GM18519 (cell line): ENCODE measurements around the gene GARNL3.

Experiments used
- ATAC-seq: cut with Tn5 transposase; IDR thresholded peaks from one replicate; pipeline ENCODE4 v1.9.1; 2021; ENCODE audit warnings: mild to moderate bottlenecking, moderate library complexity; ENCODE audit not compliant: unreplicated experiment, low FRiP score

The GARNL3 gene

GRCh38 chr9:127382541-127382940, 118.0 kb downstream of the GARNL3 start:
- ATAC-seq: no peak

GRCh38 chr9:127384016-127384730, 119.6 kb downstream of the GARNL3 start:
- no peak for ATAC-seq

- no peak for ATAC-seq
Observed at GRCh38 chr9:127384901-127385300, 120.3 kb downstream of the GARNL3 start.

DNA sequence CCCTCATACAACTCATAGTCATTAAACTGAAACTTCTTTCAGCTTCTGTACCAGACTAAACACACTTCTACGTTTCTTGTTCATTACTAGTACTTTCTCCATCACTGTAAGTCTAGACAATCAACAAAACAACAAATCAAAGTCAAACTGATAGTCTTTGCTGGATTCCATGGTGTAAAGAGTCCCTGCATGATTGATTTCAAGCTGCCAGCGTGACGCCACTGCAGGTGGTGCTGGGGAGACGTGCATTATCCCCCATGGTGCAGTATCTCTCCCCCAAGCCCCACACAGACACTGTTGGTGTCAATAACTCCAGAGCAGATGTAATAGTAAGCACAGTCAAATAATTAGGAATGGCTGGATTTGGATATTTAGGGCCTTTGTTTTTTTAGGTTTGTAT, 121.7 kb downstream of the GARNL3 start:
- ATAC-seq: no peak

GRCh38 chr9:127386981-127387380, 122.4 kb downstream of the GARNL3 start:
- no peak for ATAC-seq

DNA sequence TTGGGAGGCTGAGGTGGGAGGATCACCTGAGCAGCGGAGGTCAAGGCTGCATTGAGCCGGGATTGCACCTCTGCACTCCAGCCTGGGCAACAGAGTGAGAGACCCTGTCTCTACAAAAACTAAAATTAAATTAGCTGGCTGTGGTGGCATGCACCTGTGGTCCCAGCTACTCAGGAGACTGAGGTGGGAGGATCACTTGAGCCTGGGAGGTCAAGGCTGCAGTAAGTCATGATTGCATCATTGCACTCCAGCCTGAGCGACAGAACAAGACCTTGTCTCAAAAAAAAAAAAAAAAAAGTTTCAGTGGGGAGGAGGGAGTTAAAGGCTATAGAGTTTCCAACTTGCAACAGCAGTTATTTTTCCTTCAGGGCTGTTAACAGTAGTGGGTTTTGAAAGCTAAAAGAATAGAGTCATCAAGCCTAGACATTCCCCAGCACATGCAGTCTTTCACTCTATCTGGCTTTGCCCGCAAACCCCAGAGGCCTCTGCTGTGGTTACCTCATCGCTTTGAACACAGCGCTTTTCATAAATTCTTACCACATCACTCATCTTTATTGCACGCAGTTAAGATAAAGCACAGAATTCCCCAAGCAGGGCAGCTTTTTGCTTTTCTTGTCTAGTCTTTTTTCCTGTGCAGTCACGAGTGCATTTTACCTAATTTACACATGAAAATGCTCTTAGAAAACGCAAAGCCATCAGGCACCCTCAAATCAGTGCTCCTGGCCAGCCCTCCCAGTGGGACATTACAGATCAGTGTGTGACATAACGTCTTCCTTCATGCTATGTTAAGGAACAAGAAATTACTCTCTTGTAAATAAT, 123.7 kb downstream of the GARNL3 start:
- ATAC-seq: peak; percentile 59

DNA sequence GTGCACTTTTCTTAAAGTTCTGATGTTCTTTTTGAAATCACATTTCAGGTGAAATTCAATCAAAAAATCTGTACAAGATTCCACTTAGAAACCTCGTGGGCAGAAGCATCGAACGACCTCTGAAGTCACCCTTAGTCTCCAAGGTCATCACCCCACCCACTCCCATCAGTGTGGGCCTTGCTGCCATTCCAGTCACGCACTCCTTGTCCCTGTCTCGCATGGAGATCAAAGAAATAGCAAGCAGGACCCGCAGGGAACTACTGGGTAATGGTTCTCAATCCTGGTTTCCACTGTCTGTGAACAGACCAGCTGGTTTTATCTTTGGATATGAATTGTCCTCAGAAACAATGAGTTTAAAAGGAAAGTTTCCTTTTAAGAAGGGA, 124.3 kb downstream of the GARNL3 start:
- ATAC-seq: no peak

DNA sequence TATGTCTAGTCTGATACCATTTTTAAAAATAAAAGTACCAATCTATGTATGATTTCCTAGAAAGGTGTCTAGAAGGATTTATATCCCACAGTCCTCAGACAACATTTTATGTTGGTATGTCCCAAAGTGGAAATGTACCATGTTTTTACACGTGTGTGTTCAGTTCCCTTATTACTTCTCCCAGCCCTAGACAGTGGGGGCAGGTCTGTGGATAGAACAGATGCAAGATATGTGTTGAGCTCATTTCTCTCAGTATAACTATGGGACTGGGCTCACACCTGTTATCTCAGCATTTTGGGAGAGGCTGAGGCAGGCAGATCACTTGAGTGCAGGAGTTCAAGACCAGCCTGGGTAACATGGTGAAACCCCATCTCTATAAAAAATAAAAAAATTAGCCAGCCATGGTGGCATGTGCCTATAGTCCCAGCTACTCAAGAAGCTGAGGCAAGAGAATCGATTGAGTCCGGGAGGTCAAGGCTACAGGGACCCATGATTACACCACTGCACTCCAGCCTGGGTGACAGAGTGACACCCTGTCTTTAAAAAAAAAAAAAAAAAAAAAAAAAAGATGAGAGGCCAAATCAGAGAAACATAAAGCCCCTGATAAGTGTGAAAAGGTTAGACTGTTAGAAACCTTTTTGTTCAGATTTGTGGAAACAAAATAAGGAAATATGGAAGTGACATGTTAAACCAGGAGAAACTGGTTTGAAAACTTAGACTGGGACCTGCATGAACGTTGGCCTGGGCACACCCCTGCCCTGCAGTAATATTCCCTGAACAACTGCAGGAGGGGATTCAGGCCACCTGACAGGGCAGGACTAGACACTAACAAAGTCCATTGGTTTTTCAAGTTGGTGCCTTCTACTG, 125.0 kb downstream of the GARNL3 start:
- no peak for ATAC-seq

DNA sequence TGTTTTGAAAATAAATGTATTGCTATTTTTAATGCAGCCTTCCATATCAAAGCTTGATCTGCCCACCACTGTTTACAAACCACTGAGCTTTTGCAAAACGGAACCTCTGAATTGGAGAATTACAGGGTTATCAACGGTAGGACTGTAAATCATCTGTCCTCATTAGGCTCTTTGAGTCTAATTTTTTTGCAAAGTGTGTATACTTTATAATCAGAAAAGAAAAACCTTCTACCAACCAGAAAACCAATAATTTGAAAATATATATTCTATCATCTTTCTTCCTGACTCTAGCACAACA, 125.6 kb downstream of the GARNL3 start:
- ATAC-seq: no peak

DNA sequence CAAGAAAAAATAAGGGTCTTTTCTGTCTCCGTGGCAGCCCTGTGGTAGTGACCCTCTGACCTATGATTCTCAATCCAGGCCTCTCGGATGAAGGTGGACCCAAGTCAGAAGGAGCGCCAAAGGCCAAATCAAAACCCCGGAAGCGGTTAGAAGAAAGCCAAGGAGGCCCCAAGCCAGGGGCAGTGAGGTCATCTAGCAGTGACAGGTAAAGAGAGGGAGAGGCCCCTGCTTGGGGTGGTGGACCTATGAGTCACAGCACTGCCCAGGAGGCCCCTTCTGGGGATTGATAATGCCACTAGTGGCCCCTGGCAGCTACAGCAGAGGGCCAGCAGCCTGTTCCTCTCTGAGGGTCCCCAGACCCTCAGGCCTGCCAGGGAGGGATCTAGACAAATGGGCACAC, 126.0 kb downstream of the GARNL3 start:
- no peak for ATAC-seq

- no peak for ATAC-seq
Observed at GRCh38 chr9:127392166-127392565, 127.6 kb downstream of the GARNL3 start.

DNA sequence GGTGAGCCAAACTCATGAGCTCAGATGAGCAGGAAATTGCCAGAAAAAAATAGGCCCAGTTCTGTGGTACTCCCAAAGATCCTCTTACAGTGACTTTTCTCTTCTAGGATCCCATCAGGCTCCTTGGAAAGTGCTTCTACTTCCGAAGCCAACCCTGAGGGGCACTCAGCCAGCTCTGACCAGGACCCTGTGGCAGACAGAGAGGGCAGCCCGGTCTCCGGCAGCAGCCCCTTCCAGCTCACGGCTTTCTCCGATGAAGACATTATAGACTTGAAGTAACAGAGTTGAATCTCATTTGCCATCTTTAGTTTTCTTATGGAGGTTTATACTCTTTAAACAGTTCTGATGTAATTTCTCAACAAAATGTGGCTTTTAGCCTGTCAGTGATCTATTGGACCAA, 128.4 kb downstream of the GARNL3 start:
- ATAC-seq: no peak

DNA sequence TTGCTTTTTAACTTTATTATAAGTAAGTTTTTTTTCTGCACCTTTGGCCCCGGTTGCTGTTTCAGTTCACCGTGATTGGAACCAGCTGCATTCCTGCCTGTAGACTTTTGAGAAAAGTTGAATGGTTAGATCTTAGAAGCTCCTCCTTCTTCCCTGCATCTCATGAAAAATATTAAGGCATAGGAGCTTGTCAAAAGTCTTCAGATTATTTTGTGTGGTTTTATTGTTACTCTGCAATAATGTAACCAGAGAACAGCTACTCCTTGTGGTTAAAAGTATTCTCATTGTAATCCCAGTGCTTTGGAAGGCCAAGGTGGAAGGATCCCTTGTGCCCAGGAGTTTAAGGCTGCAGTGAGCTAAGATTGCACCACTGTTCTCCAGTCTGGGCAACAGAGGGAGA, 129.1 kb downstream of the GARNL3 start:
- ATAC-seq: no peak

DNA sequence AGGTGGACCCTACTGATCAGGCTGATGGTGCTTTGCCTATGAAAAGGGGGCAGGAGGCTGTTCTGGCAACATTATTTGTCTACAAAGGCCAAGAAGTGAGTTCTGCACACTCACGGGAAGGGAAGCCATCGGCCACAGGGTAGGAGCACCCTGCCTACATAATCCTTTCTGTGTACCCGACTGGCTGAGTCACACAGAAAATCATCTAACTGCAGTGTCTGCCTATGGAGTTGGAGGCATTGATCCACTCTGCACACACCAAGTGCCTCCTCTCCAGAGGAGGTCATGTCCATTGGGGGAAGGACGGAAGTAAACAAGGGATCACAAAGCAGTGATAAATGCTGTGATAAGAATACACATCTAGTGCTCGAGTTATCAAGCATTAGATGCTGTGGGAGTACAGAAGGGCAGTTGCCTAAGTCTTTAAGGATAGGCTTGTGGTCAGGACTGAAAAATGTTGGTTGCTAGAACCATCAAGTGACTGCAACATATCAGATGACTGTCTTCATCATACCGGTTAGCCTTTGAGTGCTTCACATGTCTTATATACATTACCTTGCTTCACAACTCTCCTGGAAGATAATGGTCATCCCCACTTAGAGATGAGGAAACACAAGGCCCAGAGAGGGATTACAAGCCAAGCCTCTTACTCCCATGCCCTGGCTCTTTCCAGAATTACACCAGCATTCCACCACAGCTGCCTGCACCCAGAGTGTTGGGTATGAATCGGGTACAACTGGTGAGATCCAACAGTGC, 131.1 kb downstream of the GARNL3 start:
- no peak for ATAC-seq

DNA sequence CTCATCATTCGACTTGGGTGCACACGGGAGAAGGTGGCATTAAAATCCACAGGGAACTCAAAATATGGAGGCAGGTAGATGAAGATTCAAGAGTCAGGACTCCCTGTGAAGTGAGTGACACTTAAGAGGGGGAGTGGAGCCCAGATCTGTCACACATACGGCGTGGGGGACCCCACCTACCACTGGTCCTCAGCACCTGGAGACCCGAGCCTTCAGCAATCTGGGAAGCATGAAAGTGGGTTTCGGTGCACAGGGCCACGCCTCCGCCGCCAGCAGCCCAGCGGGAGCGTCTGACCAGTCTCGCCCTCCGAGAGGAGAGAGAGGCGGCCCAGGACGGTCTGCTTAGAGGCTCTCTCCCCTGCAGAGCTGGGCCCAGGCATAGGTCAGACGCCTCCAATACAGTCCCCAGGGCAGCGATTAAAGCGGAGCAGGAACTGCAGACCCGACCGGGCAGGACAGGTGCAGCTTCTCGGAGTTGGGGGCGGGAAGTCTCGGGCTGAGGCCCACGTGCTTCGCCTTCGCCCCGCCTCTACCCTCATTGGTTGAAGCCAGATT, 131.8 kb downstream of the GARNL3 start:
- ATAC-seq: no peak

GRCh38 chr9:127396808-127397645, 132.5 kb downstream of the GARNL3 start, which contains the start of gene SLC2A8:
Gene SLC2A8, plus strand, starts transcription at chr9:127397169. Its CDS starts 62 bp downstream, at chr9:127397231.
- peak; percentile 94 for ATAC-seq

DNA sequence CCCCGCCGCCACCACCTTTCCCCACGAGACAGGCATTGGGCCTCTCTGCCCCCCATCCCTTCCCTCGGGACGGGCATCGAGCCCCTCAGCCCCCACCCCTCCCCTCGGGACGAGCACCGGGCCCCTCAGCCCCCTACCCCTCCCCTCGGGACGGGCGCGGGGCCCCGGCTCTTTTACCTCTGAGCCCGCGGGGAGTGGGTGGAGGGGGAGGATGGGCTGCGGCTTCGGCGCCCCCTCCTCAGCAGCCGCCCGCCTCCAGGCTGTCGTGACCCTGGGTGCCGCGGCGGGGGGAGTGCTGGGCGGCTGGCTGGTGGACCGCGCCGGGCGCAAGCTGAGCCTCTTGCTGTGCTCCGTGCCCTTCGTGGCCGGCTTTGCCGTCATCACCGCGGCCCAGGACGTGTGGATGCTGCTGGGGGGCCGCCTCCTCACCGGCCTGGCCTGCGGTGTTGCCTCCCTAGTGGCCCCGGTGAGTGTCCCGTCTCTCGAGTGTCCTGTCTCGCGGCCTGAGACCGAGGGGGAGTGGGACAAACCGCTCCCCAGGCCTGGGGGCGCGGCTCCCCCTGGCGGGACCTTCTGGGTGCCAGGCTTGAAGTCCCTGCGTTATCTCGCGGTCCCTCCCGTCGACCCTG, 133.2 kb downstream of the GARNL3 start:
- no peak for ATAC-seq

DNA sequence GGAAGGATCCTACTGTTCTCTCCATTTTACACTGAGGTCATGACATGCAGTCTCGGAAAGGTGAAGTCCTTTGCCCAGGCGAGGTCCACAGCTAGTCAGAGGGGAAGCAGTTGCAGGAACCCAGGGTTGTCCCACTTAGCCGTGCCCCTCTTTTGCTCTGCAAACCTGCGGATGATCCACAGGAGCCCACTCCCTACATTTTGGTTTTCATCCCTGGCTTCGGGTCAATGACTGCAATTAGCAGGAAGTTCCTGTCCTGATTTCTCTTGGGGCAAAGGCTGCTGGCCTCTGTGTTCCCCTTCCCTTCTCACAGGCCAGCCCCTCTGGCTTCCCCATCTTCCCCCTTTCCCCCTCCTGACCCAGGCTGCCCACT, 133.7 kb downstream of the GARNL3 start:
- ATAC-seq: no peak
